Stimulated activated CD4-positive, alpha-beta T cell treated with anti-CD3 and anti-CD28 coated beads, Interleukin-2, amount 100 ng/mL, for 48 hours (primary cell): ENCODE results near the gene GBP2.

Experiments
- DNase-seq, 2 donors: peaks; one replicate each; pipeline ENCODE4 v3.0.0-alpha.2; 2020

GBP2 gene

DNA sequence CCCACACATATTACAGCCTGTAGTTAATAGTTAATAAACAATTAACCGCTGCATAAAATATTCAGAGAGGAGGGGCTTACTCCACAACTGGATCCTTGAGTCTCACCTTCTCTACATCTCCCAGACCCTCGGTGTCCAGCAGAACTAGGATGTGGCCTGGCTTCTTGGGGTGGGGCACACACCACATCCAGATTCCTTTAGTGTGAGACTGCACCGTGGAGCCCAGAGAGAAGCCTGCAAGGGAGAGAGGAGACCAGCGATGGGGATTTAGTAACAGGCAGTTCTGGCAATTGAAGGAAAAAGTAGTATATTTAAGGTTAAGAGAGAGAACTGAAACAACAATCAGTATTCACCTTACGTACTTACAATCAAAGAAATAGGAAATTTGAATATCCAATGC, 65.8 kb downstream of the GBP2 start:
- DNase-seq, result no peak
